ENCODE data around the gene TMEM250. TPM values are rescaled to one million over a fixed set of nuclear protein-coding genes. Genes with fewer than 3 reads are reported as not detected.
A peak's percentile ranks its signal among the peaks of the same experiment; 100 is the strongest.
"Not testable (repeated sequence)": the region's sequence is repeated elsewhere in the genome, so short reads cannot be mapped to it uniquely, and the experiment has no call there.

Gene TMEM250
- total RNA-seq, 1 experiment from 2014 or later, result 78.4 TPM

GRCh38 chr9:136108648-136109266 lies 9.9 kb downstream of the TMEM250 start:
- H3K36me3 ChIP-seq, result no peaks in the 10 kb centered on the region
- DNase-seq, result no peak
- H3K9me3 ChIP-seq, result no peaks in the 10 kb centered on the region
- H3K4me3 ChIP-seq, result no peak overlapping the region
- H3K27me3 ChIP-seq, result no peaks in the 10 kb centered on the region

DNA sequence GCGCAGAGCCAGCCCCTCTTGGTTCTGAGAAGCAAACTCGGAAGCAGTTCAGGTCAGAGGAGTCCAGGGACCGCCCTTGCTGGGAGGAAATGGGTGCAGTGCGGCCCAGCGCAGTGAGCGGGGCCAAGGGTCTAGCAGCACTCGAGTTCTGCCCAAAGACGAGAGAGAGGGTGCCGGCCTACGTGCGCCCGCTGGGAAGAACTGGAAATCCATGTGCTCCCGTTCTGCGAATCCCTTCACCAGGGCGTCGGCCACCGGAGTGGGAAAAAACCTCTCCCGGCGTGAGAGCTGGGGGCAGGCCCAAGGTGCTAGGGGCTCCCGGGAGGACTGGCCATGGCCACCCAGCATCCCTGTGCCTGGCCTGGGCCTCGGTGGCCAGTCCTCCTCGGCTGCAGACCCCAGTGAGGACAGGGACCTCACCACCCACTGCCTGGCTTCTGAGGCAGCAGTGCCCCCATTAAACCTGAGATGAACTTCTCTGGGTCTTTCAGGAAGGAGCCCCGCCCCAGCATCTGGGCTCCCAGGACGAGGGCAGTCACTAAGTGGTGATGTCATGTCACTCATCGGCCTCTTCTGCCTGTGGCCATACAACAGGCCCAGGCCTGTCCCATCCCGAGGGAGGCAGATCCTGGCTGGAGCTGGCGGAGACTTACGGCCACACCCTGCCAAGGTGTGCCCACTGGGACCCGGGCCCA lies 10.6 kb downstream of the TMEM250 start:
- Histone ChIP-seq H3K4me3 (no peak overlapping the region), H3K27me3 (no peaks in the 10 kb centered on the region), H3K36me3 (no peaks in the 10 kb centered on the region), H3K9me3 (no peaks in the 10 kb centered on the region)
- DNase-seq, result no peak

- H3K27me3 ChIP-seq, result no peaks in the 10 kb centered on the region
These were observed 11.3 kb downstream of the TMEM250 start for GRCh38 chr9:136107155-136107952.

DNA sequence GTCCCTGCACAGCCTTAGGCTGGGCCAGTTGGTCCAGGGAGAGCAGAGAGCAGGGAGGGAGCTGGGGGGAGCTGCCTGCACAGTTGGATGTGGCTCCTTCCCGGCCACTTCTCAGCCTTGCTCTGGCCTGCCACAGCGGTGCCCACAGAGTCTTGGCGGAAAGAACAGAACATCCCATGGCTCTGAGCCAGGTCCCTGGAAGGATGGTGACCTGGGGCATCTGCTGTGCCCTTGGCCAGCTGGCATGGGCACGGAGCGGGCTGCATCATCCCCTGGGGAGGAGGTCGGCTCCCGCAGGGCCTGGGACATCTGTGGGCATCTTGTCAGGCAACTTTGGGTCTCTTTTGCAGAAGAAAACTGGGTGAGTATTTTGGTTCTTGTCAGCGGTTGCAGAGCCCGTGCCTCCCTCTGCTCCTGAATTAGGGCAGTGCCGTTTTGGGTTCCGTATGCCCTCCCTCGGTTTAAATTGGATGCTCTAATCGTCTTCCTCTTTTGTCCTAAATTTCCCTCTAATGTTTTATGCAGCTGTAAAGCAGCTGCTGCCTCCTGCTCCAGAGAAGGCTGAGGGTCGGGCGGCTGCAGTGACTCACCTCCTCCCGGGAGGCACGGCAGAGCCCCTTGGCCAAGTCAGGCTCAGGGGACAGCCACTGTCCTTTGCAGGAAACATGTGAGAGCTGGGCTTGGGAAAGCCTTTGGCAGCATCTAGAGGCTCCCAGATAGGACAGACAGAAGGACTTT lies 13.1 kb downstream of the TMEM250 start:
- H3K27me3 ChIP-seq, result no peaks in the 10 kb centered on the region
- H3K4me3 ChIP-seq, result no peak overlapping the region
- H3K9me3 ChIP-seq, result no peaks in the 10 kb centered on the region
- H3K36me3 ChIP-seq, result no peaks in the 10 kb centered on the region
- DNase-seq, result peak; percentile 47

More at GRCh38 chr9:136107155-136107952, 11.3 kb downstream of the TMEM250 start:
- no peak for DNase-seq
- Histone ChIP-seq H3K9me3 (no peaks in the 10 kb centered on the region), H3K36me3 (no peaks in the 10 kb centered on the region), H3K4me3 (no peak overlapping the region)

DNA sequence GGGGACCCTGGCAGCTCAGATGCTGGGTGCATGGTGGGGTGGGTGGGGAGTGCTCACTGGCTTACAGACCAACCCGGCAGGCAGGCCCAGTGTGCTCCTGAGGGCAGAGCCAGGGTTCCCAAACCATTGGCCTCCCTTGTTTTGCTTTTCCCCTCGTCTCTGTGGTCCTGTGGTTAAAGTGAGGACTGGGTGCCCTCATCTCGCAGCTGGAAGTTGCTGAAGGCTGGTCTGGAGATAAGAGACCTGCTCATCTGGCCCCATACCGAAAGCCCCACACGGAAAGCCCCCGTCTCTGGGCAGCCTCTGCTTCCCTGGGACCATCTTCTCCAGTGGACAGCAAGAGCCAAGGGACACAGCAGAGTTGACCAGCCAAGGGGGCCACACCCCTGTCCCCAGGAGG lies 13.8 kb downstream of the TMEM250 start:
- no peaks in the 10 kb centered on the region for H3K36me3 ChIP-seq
- no peaks in the 10 kb centered on the region for H3K27me3 ChIP-seq
- H3K4me3 ChIP-seq, result no peak overlapping the region
- no peaks in the 10 kb centered on the region for H3K9me3 ChIP-seq
- no peak for DNase-seq

- Histone ChIP-seq H3K4me3 (no peak overlapping the region), H3K9me3 (no peaks in the 10 kb centered on the region), H3K27me3 (no peaks in the 10 kb centered on the region), H3K36me3 (no peaks in the 10 kb centered on the region)
- no peak for DNase-seq
These were observed 14.2 kb downstream of the TMEM250 start for GRCh38 chr9:136104488-136104800.

GRCh38 chr9:136103651-136104487 lies 14.8 kb downstream of the TMEM250 start:
- no peak for DNase-seq
- H3K9me3 ChIP-seq, result no peaks in the 10 kb centered on the region
- H3K27me3 ChIP-seq, result no peaks in the 10 kb centered on the region
- H3K4me3 ChIP-seq, result no peak overlapping the region
- no peaks in the 10 kb centered on the region for H3K36me3 ChIP-seq

DNA sequence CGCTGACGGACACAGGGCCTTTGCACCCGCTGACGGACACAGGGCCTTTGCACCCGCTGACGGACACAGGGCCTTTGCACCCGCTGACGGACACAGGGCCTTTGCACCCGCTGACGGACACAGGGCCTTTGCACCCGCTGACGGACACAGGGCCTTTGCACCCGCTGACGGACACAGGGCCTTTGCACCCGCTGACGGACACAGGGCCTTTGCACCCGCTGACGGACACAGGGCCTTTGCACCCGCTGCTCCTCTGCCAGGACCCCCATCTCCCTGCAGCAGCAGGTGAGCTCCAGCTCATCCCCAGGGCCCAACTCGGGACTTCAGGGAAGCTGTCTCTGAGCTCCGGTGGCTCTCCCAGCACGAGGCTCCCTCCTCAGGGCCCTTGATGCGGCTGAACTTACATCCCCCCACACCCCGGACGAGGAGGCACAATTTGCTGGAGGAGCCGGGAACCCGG lies 17.0 kb downstream of the TMEM250 start:
- H3K36me3 ChIP-seq, DNase-seq, H3K27me3 ChIP-seq, H3K9me3 ChIP-seq, H3K4me3 ChIP-seq: not testable (repeated sequence)

DNA sequence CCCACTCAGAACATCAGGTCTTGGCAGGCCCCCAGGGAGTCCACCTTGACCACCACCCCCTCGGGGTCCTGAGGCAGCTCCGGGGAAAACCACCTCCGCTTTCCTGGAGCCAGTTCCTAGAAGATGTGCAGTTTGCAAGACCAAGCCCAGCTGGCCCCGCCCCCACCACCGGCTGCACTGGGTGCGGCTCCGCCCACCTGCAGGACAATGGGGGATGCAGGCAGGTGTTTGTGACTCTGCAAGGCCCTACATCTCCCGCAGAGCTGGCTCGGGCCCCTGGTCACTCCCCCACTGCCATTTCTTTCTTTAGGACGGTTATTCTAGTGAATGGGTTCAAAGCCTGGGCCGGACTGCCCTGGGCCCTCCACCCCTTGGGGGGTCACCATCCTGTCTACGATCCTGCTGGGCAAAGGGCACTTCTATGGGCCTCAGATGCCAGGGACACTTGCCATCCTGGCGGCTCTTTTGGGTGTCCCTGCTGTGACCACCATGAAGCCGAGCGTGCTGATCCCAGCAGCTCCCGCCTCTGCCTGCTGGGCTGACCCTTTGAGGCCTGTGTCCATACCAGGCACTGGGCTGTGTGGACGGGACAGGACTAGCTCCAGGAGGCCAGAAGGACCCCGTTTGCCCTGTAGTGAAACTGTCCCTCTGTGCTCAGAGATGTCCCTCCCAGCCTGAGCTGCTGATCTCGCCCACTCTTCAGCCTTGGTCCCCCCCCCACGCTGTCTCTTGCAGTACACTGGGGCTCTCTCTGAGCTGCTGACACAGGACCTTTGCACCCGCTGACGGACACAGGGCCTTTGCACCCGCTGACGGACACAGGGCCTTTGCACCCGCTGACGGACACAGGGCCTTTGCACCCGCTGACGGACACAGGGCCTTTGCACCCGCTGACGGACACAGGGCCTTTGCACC lies 17.7 kb downstream of the TMEM250 start:
- H3K36me3 ChIP-seq, result no peaks in the 10 kb centered on the region; the same call in 1 of the 2 replicates
- H3K9me3 ChIP-seq, result no peaks in the 10 kb centered on the region
- DNase-seq, result no peak
- H3K27me3 ChIP-seq, result no peaks in the 10 kb centered on the region
- H3K4me3 ChIP-seq, result no peak overlapping the region

GRCh38 chr9:136099542-136099941 lies 19.1 kb downstream of the TMEM250 start:
- H3K4me3 ChIP-seq, result no peak overlapping the region
- H3K27me3 ChIP-seq, result no peaks in the 10 kb centered on the region
- DNase-seq, result no peak
- no peaks in the 10 kb centered on the region; the same call in 1 of the 2 replicates for H3K36me3 ChIP-seq
- H3K9me3 ChIP-seq, result no peaks in the 10 kb centered on the region

GRCh38 chr9:136098844-136099243 lies 19.8 kb downstream of the TMEM250 start:
- H3K27me3 ChIP-seq, result no peaks in the 10 kb centered on the region

GRCh38 chr9:136098210-136098609 lies 20.5 kb downstream of the TMEM250 start:
- H3K36me3 ChIP-seq, result no peaks in the 10 kb centered on the region; the same call in 1 of the 2 replicates
- no peaks in the 10 kb centered on the region for H3K9me3 ChIP-seq
- no peaks in the 10 kb centered on the region for H3K27me3 ChIP-seq
- no peak overlapping the region for H3K4me3 ChIP-seq
- no peak for DNase-seq

More at GRCh38 chr9:136098844-136099243, 19.8 kb downstream of the TMEM250 start:
- Histone ChIP-seq H3K36me3 (no peaks in the 10 kb centered on the region; the same call in 1 of the 2 replicates), H3K4me3 (no peak overlapping the region), H3K9me3 (no peaks in the 10 kb centered on the region)
- DNase-seq, result no peak

DNA sequence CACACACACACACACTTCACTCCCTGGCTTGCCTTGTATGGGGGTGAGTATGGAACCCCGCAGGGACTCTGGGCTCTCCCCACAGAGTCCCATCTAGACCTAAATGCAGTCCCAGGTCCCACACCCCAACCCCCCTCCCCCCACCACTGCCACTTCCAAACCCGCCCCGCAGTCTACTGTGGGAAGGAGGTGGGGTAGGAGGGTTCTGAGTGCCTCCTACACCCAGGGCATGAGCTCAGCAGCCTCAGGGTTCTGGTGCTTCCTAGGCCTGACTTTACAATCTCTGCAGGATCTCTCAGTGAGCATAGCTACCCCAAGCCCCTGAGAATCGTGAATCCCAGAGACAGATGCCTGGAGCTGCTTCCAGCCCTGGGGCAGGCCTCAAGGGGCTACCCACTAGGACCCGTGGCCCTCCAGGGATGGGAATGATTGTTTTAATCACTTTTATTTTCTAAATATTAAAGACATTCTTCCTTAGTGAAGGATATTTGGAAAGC lies 22.1 kb downstream of the TMEM250 start:
- H3K9me3 ChIP-seq, result no peaks in the 10 kb centered on the region
- no peaks in the 10 kb centered on the region for H3K27me3 ChIP-seq
- H3K36me3 ChIP-seq, result peaks cover 12% of the 10 kb centered on the region
- H3K4me3 ChIP-seq, result no peak overlapping the region
- DNase-seq, result no peak

GRCh38 chr9:136095070-136096058 lies 23.3 kb downstream of the TMEM250 start, which contains the start of gene NACC2:
Gene NACC2 (minus strand): TSS chr9:136095289. CDS start chr9:136050521, 44,768 bp downstream.
- Histone ChIP-seq H3K9me3 (no peaks in the 10 kb centered on the region), H3K27me3 (no peaks in the 10 kb centered on the region), H3K4me3 (peak within 1 kb of the TSS; percentile 87), H3K36me3 (peaks cover 12% of the 10 kb centered on the region)
- DNase-seq, result peak; percentile 78
